Measurements from ENCODE around the gene JADE1.

DNA sequence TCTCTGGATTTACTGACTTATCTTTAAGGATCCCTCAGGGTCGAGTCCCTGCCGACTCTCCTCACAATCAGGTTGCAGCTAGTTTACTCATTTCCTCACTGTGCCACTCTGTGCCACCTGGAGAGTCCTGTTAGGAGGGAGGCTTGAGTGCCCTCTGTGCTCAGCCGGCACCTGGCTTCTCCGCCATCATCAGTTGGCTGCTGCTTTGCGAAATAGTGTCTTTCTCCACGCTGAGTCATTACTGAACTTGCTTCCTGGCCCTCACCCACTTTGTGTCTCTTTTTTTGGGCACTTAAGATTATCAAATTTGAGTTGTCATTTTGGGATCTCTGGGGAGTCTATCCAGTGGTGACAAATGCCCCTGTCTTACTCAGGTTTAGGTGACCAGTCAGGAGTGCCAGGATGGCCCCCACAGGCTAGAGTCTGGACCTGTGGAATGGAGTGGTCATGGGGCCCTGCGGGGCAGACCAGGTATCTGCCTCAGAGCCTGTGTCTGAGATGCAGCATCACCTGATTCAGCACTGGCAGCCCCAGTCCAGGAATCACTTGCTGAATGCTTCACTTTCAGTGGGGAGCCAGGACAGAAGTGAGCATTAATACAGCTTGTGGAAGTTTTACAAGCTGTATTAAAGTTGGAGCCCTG lies 37.7 kb downstream of the JADE1 start:
- TF ChIP-seq, protein P1, sequence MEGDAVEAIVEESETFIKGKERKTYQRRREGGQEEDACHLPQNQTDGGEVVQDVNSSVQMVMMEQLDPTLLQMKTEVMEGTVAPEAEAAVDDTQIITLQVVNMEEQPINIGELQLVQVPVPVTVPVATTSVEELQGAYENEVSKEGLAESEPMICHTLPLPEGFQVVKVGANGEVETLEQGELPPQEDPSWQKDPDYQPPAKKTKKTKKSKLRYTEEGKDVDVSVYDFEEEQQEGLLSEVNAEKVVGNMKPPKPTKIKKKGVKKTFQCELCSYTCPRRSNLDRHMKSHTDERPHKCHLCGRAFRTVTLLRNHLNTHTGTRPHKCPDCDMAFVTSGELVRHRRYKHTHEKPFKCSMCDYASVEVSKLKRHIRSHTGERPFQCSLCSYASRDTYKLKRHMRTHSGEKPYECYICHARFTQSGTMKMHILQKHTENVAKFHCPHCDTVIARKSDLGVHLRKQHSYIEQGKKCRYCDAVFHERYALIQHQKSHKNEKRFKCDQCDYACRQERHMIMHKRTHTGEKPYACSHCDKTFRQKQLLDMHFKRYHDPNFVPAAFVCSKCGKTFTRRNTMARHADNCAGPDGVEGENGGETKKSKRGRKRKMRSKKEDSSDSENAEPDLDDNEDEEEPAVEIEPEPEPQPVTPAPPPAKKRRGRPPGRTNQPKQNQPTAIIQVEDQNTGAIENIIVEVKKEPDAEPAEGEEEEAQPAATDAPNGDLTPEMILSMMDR (IDR thresholded peaks at IDR 0.05): no peak
- TF ChIP-seq POLR2A (IDR thresholded peaks at IDR 0.05): no peak
